ENCODE data around the gene SCT.

DNA sequence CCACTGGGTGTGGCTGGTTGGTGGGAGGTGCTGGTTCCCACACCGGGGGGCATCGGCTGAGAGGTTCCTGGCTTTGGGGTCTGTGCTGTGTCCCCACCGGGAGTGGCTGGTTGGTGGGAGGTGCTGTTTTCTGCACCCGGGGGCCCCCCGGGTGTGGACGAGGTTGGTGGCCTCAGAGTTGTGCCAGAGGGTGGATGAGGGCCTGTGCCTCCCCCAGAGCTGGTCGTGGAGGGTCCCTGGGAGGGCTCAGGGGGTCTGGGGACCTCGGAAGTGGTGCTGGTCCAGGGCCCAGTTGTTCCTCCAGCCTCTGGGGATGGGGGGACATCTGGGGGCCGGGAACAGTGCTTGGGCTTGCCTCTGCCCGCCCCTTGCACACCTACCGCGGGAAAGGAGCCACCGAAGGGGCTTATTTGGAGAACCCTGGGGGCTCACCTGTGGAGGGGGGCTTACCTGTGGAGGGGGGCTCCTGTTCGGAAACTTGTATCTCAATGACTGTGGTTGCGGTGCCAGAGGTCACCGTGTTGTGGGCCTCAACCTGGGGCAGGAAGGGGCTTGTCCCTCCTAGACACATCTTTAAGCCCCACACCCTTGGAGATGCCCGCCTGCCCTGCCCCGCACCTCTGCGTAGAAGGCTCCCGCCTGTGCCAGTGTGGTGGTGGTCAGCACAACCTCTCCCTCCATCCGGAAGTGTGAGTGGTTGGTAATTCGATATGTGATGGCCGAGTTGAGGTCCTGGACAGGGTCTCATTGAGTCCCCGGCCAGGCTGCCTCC lies 7.9 kb downstream of the SCT start:
- TF ChIP-seq MAFK (IDR thresholded peaks at IDR 0.05; ENCODE audit: low read depth, low read length) (no peak), CHD1 (IDR thresholded peaks at IDR 0.05; ENCODE audit: low read depth, low read length) (no peak), CTCF (conservative IDR thresholded peaks at IDR 0.05; ENCODE audit: low read depth, low read length) (no peak), POLR2A (IDR thresholded peaks at IDR 0.05; ENCODE audit: low read depth, low read length) (no peak)

Measured in IMR-90 (cell line).